Raji (cell line): ENCODE data around the gene PDE4A.

Experiments
- POLR2A ChIP-seq: IDR thresholded peaks from 2 replicates; pipeline ENCODE4 v1.6.1; 2011; ENCODE audit warnings: low read depth, low read length, control low read depth; ENCODE audit not compliant: insufficient read depth

The PDE4A gene

GRCh38 chr19:10398819-10399218 lies 21.5 kb upstream of the PDE4A start:
- TF ChIP-seq POLR2A, result no peak

GRCh38 chr19:10399878-10400277 lies 20.5 kb upstream of the PDE4A start:
- no peak for TF ChIP-seq POLR2A

- TF ChIP-seq POLR2A, result no peak
Observed at GRCh38 chr19:10402441-10403038, 17.8 kb upstream of the PDE4A start.

- peak; percentile 99 for TF ChIP-seq POLR2A
Observed at GRCh38 chr19:10403137-10404021, 17.0 kb upstream of the PDE4A start, which contains the start of gene CDC37. TSS of gene CDC37 (minus strand) at chr19:10403542. CDS start at chr19:10403479, 63 bp downstream.

- no peak for TF ChIP-seq POLR2A
Observed at GRCh38 chr19:10404888-10405820, 15.2 kb upstream of the PDE4A start.

GRCh38 chr19:10406191-10406590 lies 14.1 kb upstream of the PDE4A start:
- no peak for TF ChIP-seq POLR2A

- TF ChIP-seq POLR2A, result no peak
Observed at GRCh38 chr19:10407096-10407495, 13.2 kb upstream of the PDE4A start.

GRCh38 chr19:10408511-10409283 lies 11.6 kb upstream of the PDE4A start:
- TF ChIP-seq POLR2A, result peak; percentile 30; the same call in 1 of the 2 replicates

GRCh38 chr19:10412257-10412977 lies 7.9 kb upstream of the PDE4A start:
- TF ChIP-seq POLR2A, result no peak; the same call in 1 of the 2 replicates

GRCh38 chr19:10416083-10416379 lies 4.3 kb upstream of the PDE4A start:
- TF ChIP-seq POLR2A, result no peak; the same call in 1 of the 2 replicates

- peak; percentile 65 for TF ChIP-seq POLR2A
Observed at GRCh38 chr19:10416380-10417257, 3.7 kb upstream of the PDE4A start.

GRCh38 chr19:10417541-10418234 lies 2.6 kb upstream of the PDE4A start:
- 0 out of 2 replicates have a peak, but pooled peaks have one; percentile 29 for TF ChIP-seq POLR2A

- no peak for TF ChIP-seq POLR2A
Observed at GRCh38 chr19:10418235-10418484, 2.2 kb upstream of the PDE4A start.
